SU-DHL-6 (cell line): ENCODE measurements around the gene RHOB.

Experiments used
- H2AFZ ChIP-seq: fragments of 200-600 bp; sonication (generic); 2 replicates; pipeline ENCODE4 v1.6.1; 2014; ENCODE audit warnings: low read depth, mild to moderate bottlenecking, moderate library complexity, mixed read lengths, antibody characterized with exemption, low read length; ENCODE audit not compliant: severe bottlenecking
- H3F3A ChIP-seq: fragments of 200-600 bp; shearing (Covaris generic); 2 replicates; pipeline ENCODE4 v1.6.0; 2016; ENCODE audit warnings: antibody characterized with exemption, mild to moderate bottlenecking; ENCODE audit not compliant: insufficient read depth
- H3K27ac ChIP-seq: fragments of 200-600 bp; sonication (generic); 2 replicates; pipeline ENCODE4 v1.5.1; 2016; ENCODE audit warnings: low read depth, mild to moderate bottlenecking, low read length, moderate library complexity, mixed read lengths
- H3K27me3 ChIP-seq: fragments of 200-600 bp; sonication (generic), shearing (Covaris generic); 2 replicates; pipeline ENCODE4 v1.6.0; 2014; ENCODE audit warnings: mild to moderate bottlenecking, low read length
- H3K36me3 ChIP-seq: fragments of 200-600 bp; sonication (generic); 2 replicates; pipeline ENCODE4 v1.6.1; 2014; ENCODE audit warnings: mild to moderate bottlenecking, low read length, mixed read lengths
- H3K4me2 ChIP-seq: fragments of 300-600, 200-600 bp; shearing (Covaris generic), sonication (generic); 2 replicates; pipeline ENCODE4 v1.6.0; 2014; ENCODE audit warnings: low read length, low read depth, mild to moderate bottlenecking; ENCODE audit not compliant: poor library complexity, severe bottlenecking
- H3K4me3 ChIP-seq: fragments of 200-600 bp; sonication (generic); 2 replicates; pipeline ENCODE4 v1.5.1; 2014; ENCODE audit warnings: antibody characterized with exemption, low read length, mild to moderate bottlenecking, mixed read lengths; ENCODE audit not compliant: insufficient read depth, poor library complexity, severe bottlenecking
- H3K79me2 ChIP-seq: fragments of 200-600 bp; sonication (generic); 2 replicates; pipeline ENCODE4 v1.6.1; 2014; ENCODE audit warnings: mild to moderate bottlenecking, low read length, moderate library complexity; ENCODE audit not compliant: insufficient read depth
- H3K9ac ChIP-seq: fragments of 200-600 bp; sonication (generic); 2 replicates; pipeline ENCODE4 v1.7.0; 2014; ENCODE audit warnings: mild to moderate bottlenecking, low read length
- H3K9me2 ChIP-seq: fragments of 200-600 bp; sonication (generic); replicated peaks from 2 replicates; pipeline ENCODE4 v1.6.1; 2014; ENCODE audit warnings: low read length; ENCODE audit not compliant: insufficient read depth
- H3K9me3 ChIP-seq: fragments of 200-600 bp; sonication (generic); 2 replicates; pipeline ENCODE4 v1.6.1; 2014; ENCODE audit warnings: low read length, mixed read lengths; ENCODE audit not compliant: insufficient read depth
- H4K20me1 ChIP-seq: fragments of 200-600 bp; sonication (generic); 2 replicates; pipeline ENCODE4 v1.6.1; 2014; ENCODE audit warnings: low read depth, mild to moderate bottlenecking, antibody characterized with exemption, low read length, moderate library complexity, mixed read lengths
- CTCF ChIP-seq: fragments of 200-600 bp; sonication (generic); IDR thresholded peaks from one replicate; pipeline ENCODE4 v1.5.1; 2017; ENCODE audit warnings: antibody characterized with exemption, mild to moderate bottlenecking, low read length, moderate library complexity; ENCODE audit not compliant: insufficient read depth, poor library complexity, severe bottlenecking
- EZH2phosphoT487 ChIP-seq: fragments of 200-600 bp; sonication (generic), shearing (Covaris generic); conservative IDR thresholded peaks from 2 replicates; pipeline ENCODE4 v1.6.1; 2018; ENCODE audit warnings: mild to moderate bottlenecking, antibody characterized with exemption, low read length, moderate library complexity, mixed read lengths

Gene RHOB

GRCh38 chr2:20403774-20404312, 43.0 kb upstream of the RHOB start:
- Histone ChIP-seq H3K27me3 (0 out of 2 replicates have a peak, but pooled peaks cover 4% of the 10 kb centered on the region), H2AFZ (no peak overlapping the region), H3K36me3 (no peaks in the 10 kb centered on the region), H3F3A (no peaks in the 10 kb centered on the region), H3K9me2 (no peaks in the 10 kb centered on the region), H4K20me1 (no peaks in the 10 kb centered on the region), H3K27ac (no peak overlapping the region), H3K4me3 (no peak overlapping the region), H3K79me2 (no peaks in the 10 kb centered on the region), H3K4me2 (no peak overlapping the region), H3K9ac (no peak overlapping the region), H3K9me3 (peaks cover 7% of the 10 kb centered on the region; the same call in 1 of the 2 replicates)
- no peak for TF ChIP-seq CTCF
- no peak for TF ChIP-seq EZH2phosphoT487

GRCh38 chr2:20404950-20405349, 41.9 kb upstream of the RHOB start:
- Histone ChIP-seq H3K9ac (no peak overlapping the region), H3K9me3 (peaks cover 14% of the 10 kb centered on the region; the same call in 1 of the 2 replicates), H4K20me1 (no peaks in the 10 kb centered on the region), H3K27me3 (0 out of 2 replicates have a peak, but pooled peaks cover 4% of the 10 kb centered on the region), H3F3A (no peaks in the 10 kb centered on the region), H3K4me3 (no peak overlapping the region), H3K36me3 (no peaks in the 10 kb centered on the region), H3K4me2 (no peak overlapping the region), H3K27ac (no peak overlapping the region), H2AFZ (no peak overlapping the region), H3K9me2 (no peaks in the 10 kb centered on the region), H3K79me2 (no peaks in the 10 kb centered on the region)
- no peak for TF ChIP-seq EZH2phosphoT487
- no peak for TF ChIP-seq CTCF

- Histone ChIP-seq H2AFZ (no peak overlapping the region), H3K4me2 (no peak overlapping the region), H3K9me2 (no peaks in the 10 kb centered on the region), H3K79me2 (no peaks in the 10 kb centered on the region), H4K20me1 (no peaks in the 10 kb centered on the region), H3K9ac (no peak overlapping the region), H3K27me3 (0 out of 2 replicates have a peak, but pooled peaks cover 4% of the 10 kb centered on the region), H3K4me3 (no peak overlapping the region), H3F3A (no peaks in the 10 kb centered on the region), H3K9me3 (peaks cover 18% of the 10 kb centered on the region; the same call in 1 of the 2 replicates), H3K27ac (no peak overlapping the region), H3K36me3 (no peaks in the 10 kb centered on the region)
- no peak for TF ChIP-seq CTCF
- no peak for TF ChIP-seq EZH2phosphoT487
Observed at GRCh38 chr2:20409039-20409438, 37.8 kb upstream of the RHOB start.
